AG09309 (cell line): Measurements from ENCODE around the gene ARHGAP22.

Source experiments
- DNase-seq: peaks from one replicate; pipeline ENCODE4 v3.0.0-alpha.2; 2010; ENCODE audit warnings: low read depth
- H3K4me3 ChIP-seq: 2 replicates; pipeline ENCODE4 v1.5.1; 2011; ENCODE audit warnings: mild to moderate bottlenecking, low read depth, low read length, moderate library complexity; ENCODE audit not compliant: control insufficient read depth
- TF ChIP-seq, protein P1 (sequence below): IDR thresholded peaks from 2 replicates; pipeline ENCODE4 v1.5.1; 2011; ENCODE audit warnings: mild to moderate bottlenecking, low read depth, low read length, inconsistent platforms; ENCODE audit not compliant: insufficient read depth, control insufficient read depth; ENCODE audit errors: missing control alignments

Gene ARHGAP22

DNA sequence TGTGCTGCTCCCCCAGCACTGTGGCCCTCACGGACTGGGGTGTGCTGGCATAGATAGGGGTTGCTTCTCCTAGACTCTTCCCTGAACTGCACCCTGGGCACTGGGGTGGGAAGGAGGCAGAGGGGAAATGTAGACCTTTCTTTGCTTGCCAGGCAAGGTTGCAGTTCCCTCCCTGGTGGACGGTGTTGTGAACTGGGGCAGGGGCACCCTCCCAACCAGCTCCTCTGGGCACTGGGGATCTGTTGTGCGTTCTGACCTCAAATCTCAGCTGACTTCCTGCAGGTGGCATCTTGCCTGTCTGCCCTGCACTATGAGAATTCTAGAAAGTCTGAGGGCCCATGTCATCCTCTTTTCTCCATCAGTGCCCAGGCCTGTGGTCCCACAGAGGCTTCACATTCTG is 53.9 kb downstream of the ARHGAP22 start:
- H3K4me3 ChIP-seq: no peak overlapping the region

GRCh38 chr10:48550071-48550691 is 54.7 kb downstream of the ARHGAP22 start:
- no peak overlapping the region for H3K4me3 ChIP-seq
- DNase-seq: no peak
- TF ChIP-seq, protein P1, sequence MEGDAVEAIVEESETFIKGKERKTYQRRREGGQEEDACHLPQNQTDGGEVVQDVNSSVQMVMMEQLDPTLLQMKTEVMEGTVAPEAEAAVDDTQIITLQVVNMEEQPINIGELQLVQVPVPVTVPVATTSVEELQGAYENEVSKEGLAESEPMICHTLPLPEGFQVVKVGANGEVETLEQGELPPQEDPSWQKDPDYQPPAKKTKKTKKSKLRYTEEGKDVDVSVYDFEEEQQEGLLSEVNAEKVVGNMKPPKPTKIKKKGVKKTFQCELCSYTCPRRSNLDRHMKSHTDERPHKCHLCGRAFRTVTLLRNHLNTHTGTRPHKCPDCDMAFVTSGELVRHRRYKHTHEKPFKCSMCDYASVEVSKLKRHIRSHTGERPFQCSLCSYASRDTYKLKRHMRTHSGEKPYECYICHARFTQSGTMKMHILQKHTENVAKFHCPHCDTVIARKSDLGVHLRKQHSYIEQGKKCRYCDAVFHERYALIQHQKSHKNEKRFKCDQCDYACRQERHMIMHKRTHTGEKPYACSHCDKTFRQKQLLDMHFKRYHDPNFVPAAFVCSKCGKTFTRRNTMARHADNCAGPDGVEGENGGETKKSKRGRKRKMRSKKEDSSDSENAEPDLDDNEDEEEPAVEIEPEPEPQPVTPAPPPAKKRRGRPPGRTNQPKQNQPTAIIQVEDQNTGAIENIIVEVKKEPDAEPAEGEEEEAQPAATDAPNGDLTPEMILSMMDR: no peak

More for the DNA sequence above, 53.9 kb downstream of the ARHGAP22 start:
- TF ChIP-seq, protein P1: no peak
- no peak for DNase-seq

DNA sequence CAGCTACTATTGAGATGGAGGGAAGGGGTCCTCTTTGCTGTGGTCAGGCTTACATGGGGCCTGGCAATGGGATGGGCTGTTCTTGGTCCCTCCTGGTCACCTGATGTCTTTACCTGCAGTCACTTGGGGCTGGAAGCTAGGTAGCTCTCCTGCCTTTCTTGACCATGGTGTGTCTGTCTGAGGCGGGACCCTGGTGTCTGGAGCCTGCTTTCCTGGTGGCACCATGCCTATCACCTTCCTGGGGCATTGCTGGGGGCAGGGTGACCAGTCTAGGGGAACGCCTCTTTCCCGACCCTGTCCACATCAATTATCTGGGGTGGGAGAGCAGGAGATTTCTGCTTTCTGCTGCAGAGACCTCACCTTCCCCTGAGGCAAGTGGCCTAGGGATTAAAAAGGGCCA is 55.6 kb downstream of the ARHGAP22 start:
- H3K4me3 ChIP-seq: no peak overlapping the region
- TF ChIP-seq, protein P1: no peak
- DNase-seq: no peak

DNA sequence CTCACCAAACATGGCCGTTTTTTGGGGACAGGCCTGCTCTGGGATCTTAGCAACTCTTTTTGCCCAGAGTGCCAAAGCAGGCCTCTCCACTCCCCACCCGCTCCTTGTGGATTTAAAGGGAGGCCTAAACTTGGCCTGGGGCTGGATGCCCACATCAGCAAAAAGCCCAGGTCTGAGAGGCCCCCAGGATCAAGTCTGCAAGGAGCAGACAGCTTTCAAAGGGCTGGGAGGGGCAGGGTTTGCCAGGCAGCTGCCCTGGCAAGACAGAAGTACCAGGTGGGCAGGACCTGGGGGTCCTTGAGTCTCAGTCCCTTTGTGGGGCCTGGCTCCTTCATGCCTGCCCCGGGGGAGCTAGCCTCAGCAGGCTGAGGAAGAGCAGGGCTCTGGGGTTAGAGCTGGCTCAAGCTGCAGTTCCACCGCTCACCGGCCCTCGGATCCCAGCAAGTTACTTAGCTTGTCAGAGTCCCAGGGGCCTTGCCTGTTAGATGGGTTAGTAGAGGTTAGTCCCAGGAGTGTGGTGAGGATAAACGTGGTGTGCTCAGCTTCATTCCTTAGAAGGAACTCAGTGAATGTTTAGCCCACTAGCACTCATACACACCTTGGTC is 56.2 kb downstream of the ARHGAP22 start:
- no peak overlapping the region for H3K4me3 ChIP-seq
- TF ChIP-seq, protein P1: no peak
- DNase-seq: no peak

GRCh38 chr10:48547981-48548380 is 56.9 kb downstream of the ARHGAP22 start:
- TF ChIP-seq, protein P1: no peak
- H3K4me3 ChIP-seq: no peak overlapping the region
- DNase-seq: no peak

GRCh38 chr10:48547061-48547895 is 57.6 kb downstream of the ARHGAP22 start:
- DNase-seq: no peak
- TF ChIP-seq, protein P1: no peak

More at GRCh38 chr10:48547061-48547895, 57.6 kb downstream of the ARHGAP22 start:
- H3K4me3 ChIP-seq: no peak overlapping the region
